Ishikawa (cell line): ENCODE results near the gene TRAPPC8.

Experiments used
- CEBPB ChIP-seq: IDR thresholded peaks from 2 replicates; pipeline ENCODE4 v1.6.1; 2012
- CREB1 ChIP-seq: IDR thresholded peaks from 2 replicates; pipeline ENCODE4 v1.6.1; 2012; ENCODE audit warnings: low read depth
- EGR1 ChIP-seq: IDR thresholded peaks from 2 replicates; pipeline ENCODE4 v1.6.1; 2012
- EP300 ChIP-seq: IDR thresholded peaks from 2 replicates; pipeline ENCODE4 v1.6.1; 2012; ENCODE audit warnings: borderline replicate concordance
- FOXM1 ChIP-seq: IDR thresholded peaks from 2 replicates; pipeline ENCODE4 v1.6.1; 2012; ENCODE audit warnings: low read depth, borderline replicate concordance
- MAX ChIP-seq: IDR thresholded peaks from 2 replicates; pipeline ENCODE4 v1.6.1; 2012
- NFIC ChIP-seq: IDR thresholded peaks from 2 replicates; pipeline ENCODE4 v1.6.1; 2012
- RAD21 ChIP-seq: IDR thresholded peaks from 2 replicates; pipeline ENCODE4 v1.6.1; 2012; ENCODE audit warnings: low read depth
- TAF1 ChIP-seq: IDR thresholded peaks from 2 replicates; pipeline ENCODE4 v1.6.1; 2012; ENCODE audit warnings: low read depth, mild to moderate bottlenecking
- TCF12 ChIP-seq: IDR thresholded peaks from 2 replicates; pipeline ENCODE4 v1.6.1; 2012; ENCODE audit warnings: low read depth
- TEAD4 ChIP-seq: IDR thresholded peaks from 2 replicates; pipeline ENCODE4 v1.6.1; 2012
- YY1 ChIP-seq: IDR thresholded peaks from 2 replicates; pipeline ENCODE4 v1.6.1; 2012; ENCODE audit warnings: low read depth
- ZBTB7A ChIP-seq: IDR thresholded peaks from 2 replicates; pipeline ENCODE4 v1.6.1; 2012; ENCODE audit warnings: low read depth
- TF ChIP-seq, protein P1 (sequence below): IDR thresholded peaks from 2 replicates; pipeline ENCODE4 v1.6.1; 2012
- TF ChIP-seq, protein P2 (sequence below): IDR thresholded peaks from 2 replicates; pipeline ENCODE4 v1.6.1; 2012; ENCODE audit warnings: low read depth, mild to moderate bottlenecking

The TRAPPC8 gene

DNA sequence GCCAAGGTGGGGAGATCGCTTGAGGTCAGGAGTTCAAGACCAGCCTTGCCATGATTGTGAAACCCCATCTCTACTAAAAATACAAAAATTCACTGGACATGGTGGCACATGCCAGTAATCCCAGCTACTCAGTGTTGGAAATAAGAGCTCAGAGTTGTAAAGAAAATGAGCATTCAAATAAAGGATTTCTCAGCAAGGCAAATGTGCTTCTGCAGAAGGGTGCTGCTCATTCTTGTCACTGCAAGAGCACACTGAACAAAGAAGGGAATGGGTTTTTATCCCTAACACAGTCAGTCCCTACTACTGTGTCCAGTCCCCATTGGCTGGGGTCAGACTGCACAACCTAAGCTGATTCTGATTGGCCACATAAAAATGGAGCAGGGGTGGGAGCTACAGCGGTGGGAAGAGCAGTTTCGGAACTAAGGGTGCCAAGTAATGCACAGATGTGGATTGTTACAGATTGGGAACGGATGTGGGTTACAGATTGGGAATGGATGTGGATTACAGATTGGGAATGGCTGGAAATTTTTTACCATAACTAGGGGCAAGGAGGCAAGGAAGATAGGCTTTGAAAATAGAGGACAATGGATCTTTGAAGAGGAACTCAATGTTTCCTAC, 31.1 kb upstream of the TRAPPC8 start:
- TF ChIP-seq EP300 (no peak), TCF12 (no peak), MAX (no peak)
- TF ChIP-seq, protein P1, sequence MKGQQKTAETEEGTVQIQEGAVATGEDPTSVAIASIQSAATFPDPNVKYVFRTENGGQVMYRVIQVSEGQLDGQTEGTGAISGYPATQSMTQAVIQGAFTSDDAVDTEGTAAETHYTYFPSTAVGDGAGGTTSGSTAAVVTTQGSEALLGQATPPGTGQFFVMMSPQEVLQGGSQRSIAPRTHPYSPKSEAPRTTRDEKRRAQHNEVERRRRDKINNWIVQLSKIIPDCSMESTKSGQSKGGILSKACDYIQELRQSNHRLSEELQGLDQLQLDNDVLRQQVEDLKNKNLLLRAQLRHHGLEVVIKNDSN, result peak; percentile 38; the same call in 1 of the 2 replicates

GRCh38 chr18:31970617-31971016, 27.7 kb upstream of the TRAPPC8 start:
- TF ChIP-seq MAX, result no peak
- TF ChIP-seq YY1, result no peak

DNA sequence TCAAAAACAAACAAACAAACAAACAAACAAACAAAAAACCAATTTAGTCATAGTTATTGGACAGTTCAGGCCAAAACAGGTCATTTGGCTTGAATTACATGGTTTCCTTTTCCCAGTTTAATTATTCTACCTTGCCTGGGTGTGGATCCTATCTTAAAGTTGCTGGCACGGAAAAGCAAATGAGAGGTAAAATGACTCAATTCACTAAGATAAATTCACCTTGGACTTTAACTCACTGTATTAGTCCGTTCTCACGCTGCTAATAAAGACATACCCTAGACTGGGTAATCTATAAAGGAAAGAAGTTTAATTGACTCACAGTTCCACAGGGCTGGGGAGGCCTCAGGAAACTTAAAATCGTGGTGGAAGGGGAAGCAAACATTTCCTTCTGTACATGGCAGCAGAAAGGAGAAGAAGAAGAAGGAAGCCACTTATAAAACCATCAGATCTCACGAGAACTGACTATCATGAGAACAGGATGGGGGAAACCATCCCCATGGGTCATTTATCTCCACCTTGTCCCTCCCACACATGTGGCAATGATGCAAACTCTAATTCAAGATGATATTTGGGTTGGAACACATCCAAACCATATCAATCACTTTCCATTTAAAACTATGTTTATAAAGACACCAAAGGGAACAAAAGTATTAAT, 22.5 kb upstream of the TRAPPC8 start:
- TF ChIP-seq, protein P2, sequence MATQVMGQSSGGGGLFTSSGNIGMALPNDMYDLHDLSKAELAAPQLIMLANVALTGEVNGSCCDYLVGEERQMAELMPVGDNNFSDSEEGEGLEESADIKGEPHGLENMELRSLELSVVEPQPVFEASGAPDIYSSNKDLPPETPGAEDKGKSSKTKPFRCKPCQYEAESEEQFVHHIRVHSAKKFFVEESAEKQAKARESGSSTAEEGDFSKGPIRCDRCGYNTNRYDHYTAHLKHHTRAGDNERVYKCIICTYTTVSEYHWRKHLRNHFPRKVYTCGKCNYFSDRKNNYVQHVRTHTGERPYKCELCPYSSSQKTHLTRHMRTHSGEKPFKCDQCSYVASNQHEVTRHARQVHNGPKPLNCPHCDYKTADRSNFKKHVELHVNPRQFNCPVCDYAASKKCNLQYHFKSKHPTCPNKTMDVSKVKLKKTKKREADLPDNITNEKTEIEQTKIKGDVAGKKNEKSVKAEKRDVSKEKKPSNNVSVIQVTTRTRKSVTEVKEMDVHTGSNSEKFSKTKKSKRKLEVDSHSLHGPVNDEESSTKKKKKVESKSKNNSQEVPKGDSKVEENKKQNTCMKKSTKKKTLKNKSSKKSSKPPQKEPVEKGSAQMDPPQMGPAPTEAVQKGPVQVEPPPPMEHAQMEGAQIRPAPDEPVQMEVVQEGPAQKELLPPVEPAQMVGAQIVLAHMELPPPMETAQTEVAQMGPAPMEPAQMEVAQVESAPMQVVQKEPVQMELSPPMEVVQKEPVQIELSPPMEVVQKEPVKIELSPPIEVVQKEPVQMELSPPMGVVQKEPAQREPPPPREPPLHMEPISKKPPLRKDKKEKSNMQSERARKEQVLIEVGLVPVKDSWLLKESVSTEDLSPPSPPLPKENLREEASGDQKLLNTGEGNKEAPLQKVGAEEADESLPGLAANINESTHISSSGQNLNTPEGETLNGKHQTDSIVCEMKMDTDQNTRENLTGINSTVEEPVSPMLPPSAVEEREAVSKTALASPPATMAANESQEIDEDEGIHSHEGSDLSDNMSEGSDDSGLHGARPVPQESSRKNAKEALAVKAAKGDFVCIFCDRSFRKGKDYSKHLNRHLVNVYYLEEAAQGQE, result no peak
- TF ChIP-seq, protein P1, result no peak
- TF ChIP-seq EP300 (no peak), YY1 (no peak), TAF1 (no peak), FOXM1 (no peak), TEAD4 (no peak), CEBPB (no peak), ZBTB7A (no peak), CREB1 (no peak), MAX (no peak), RAD21 (no peak), EGR1 (no peak), TCF12 (no peak), NFIC (no peak)

DNA sequence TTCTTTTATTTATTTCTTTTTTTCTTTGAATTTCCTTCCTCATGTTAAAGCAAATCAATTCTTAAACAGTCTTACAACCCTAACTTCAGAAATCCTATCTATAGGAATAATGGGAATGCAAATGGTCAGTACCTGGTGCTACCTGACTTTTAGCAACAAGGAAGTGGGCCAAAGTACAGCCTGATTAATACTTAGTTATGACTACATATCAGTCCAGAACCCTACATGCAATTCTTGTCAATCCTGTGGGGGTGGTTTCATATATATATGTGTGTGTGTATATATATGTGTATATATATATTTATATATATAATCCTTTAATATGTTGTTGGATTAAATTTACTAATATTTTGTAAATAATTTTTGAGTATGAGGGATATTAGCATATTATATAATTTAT, 14.8 kb upstream of the TRAPPC8 start:
- TF ChIP-seq TEAD4 (no peak), CREB1 (no peak), CEBPB (no peak), EGR1 (no peak)
- TF ChIP-seq, protein P1, result no peak

DNA sequence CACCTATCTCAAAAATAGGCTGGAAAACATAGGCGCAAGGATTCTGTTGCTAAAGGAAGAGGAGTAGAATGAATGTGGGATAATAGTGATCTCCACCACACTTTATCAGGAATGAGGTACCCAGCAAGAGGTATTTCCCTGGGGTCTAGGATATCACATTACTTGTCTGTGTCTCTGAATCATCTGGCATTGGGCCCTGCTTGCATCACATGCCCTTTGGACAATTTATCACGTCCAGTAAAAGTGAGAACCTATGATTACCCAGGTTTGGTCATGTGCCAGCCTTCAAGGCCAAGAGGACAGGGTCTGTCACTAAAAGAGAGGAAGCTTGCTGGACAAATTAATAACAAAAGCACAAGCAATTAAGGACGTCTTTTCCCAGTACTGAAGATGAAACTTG, 11.4 kb upstream of the TRAPPC8 start:
- TF ChIP-seq TCF12 (no peak), NFIC (0 out of 2 replicates have a peak, but pooled peaks have one; percentile 14)

GRCh38 chr18:31952223-31952622, 9.3 kb upstream of the TRAPPC8 start:
- TF ChIP-seq FOXM1 (no peak), EGR1 (no peak), ZBTB7A (no peak), CREB1 (no peak), YY1 (no peak), NFIC (no peak), MAX (no peak), EP300 (no peak), TAF1 (no peak), TCF12 (no peak), TEAD4 (no peak)
- TF ChIP-seq, protein P2, result no peak
- TF ChIP-seq, protein P1, result no peak
